Umbilical cord (tissue), 2 donors: ENCODE data around the gene SP7. TPM values are rescaled to one million over a fixed set of nuclear protein-coding genes. Genes with fewer than 3 reads are reported as not detected.
A peak's percentile ranks its signal among the peaks of the same experiment; 100 is the strongest.
"Not testable (repeated sequence)": the region's sequence is repeated elsewhere in the genome, so short reads cannot be mapped to it uniquely, and the experiment has no call there.

Experiments used
- DNase-seq: peaks from one replicate; pipeline ENCODE4 v3.0.0-alpha.2; 2015; ENCODE audit warnings: low spot score
- total RNA-seq: library from RNA; depleted of rRNA; stranded (reverse); fragments of >200 nt; gene quantifications from one replicate; pipeline ENCODE4 v1.2.3, GENCODE V29; 2014; ENCODE audit warnings: low replicate concordance; ENCODE audit not compliant: insufficient read depth

The SP7 gene
- total RNA-seq, 1 donor from 2014 or later = 0.24 TPM

DNA sequence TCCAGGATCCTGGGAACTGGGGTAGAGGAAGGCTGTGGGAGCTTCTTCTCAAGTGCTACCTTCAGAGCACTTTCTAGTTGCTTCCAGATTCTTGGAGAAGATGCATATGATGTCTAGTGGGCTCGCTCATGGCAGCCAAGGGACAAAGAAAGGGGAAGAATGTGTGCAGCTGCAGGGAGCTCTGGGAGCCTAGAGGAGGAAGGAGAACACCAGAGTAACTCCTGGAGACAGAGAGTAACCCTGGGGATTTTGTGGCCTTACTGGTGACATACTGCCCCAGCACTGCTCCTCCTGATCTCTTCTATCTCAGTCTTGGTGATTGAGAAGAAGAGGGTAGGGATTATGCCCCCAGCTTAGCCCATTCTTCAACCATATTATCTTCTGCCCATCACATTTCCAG is 10.3 kb upstream of the SP7 start:
- no peak for DNase-seq

DNA sequence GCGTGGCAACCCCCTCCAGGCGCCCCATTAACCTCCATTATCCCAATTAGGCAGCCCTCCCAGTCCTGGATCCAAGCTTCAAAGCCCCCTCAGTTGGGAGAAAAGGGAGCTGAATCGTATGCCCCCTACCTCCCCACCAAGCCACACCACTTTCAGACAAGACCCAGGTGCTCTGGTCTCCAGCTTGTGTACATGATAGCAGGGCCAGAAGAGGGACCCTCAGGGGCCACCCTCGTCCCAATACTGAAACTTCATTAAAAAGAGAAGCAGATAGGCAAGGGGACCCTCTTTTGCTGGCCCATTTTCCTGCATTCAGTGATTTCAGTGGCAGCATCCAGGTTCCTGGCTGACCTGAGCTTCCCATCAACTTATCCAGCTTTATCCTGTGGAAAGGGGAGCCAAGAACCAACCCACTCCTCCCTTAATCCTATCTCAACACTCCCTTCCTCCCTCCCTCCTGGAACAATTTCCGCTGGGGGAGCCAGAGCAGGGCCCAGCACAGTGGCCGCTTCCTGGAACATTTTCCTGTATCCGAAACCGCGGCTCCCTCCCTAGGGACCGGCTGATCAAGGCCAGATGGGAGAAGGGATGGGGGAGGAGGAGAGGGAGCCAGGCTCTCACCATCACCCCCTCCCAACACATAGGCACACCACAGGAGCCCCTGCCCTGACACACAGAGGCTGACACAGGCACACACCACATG is 9.5 kb upstream of the SP7 start:
- DNase-seq = peak; percentile 54

GRCh38 chr12:53344824-53345485 is 8.8 kb upstream of the SP7 start:
- peak; percentile 86 for DNase-seq

GRCh38 chr12:53344487-53344823 is 8.3 kb upstream of the SP7 start:
- no peak for DNase-seq

DNA sequence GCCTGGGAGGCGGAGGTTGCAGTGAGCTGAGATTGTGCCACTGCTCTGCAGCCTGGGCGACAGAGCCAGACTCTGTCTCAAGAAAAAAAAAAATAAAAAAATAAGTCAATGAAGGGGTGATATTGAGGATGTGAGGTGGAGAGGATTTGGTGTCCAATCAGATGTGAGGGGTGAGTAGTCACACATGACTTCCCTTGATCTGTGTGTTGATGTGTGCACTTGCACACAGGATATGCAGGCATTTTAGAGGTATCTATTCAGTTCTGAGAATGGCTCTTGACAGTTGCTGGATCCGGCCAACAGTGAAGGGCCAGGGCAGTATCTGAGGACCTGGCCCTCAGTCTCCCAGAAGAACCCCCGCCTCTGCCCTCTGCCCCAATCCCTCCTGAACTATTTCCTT is 7.8 kb upstream of the SP7 start:
- DNase-seq = no peak

GRCh38 chr12:53343449-53343848 is 7.3 kb upstream of the SP7 start:
- no peak for DNase-seq

GRCh38 chr12:53340398-53340797 is 4.2 kb upstream of the SP7 start:
- no peak for DNase-seq

GRCh38 chr12:53338916-53339315 is 2.8 kb upstream of the SP7 start:
- peak; percentile 92 for DNase-seq

- DNase-seq = no peak
Observed at GRCh38 chr12:53338017-53338416, 1.9 kb upstream of the SP7 start.

DNA sequence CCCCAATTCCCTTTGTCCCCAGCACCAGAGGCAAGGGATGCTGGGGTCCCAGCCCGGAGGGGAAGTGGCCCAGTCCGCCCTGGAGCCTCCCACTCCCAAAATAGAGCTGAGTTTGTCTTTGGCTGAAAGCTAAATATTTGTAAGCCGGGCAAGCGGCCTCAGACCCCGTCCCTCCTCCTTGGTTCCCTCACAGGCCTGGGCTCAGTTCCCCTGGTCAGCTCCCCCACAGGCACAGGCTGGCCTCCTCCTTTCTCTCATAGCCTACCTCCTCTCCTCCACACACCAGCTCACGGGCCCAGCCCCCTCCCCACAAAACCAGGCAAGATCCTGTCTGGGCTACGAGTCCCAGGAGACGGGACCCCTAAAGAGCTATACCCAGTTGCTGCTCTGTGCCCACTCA is 1.3 kb downstream of the SP7 start:
- DNase-seq = no peak

DNA sequence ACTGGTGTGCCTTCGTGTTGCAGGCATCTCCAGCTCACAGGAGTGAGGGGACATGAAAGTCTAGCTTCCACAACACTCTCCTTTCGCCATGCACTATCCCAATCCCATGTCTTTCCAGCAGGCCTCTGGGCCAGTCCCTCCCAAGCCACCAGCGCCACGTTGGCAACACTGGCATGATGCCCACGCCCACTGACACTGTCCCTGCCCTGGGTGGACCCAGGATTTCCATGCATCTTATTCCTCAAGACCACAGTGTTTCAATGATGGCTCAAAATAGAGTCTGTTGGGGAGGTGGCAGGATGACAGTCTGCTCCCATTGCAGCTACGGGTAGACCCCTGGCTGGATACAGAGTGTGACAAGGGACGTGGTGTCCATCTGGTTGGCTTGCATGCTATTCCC is 2.3 kb downstream of the SP7 start:
- no peak for DNase-seq

GRCh38 chr12:53333289-53333688 is 2.9 kb downstream of the SP7 start:
- DNase-seq = no peak

- DNase-seq = no peak
Observed at GRCh38 chr12:53332744-53333143, 3.4 kb downstream of the SP7 start.

DNA sequence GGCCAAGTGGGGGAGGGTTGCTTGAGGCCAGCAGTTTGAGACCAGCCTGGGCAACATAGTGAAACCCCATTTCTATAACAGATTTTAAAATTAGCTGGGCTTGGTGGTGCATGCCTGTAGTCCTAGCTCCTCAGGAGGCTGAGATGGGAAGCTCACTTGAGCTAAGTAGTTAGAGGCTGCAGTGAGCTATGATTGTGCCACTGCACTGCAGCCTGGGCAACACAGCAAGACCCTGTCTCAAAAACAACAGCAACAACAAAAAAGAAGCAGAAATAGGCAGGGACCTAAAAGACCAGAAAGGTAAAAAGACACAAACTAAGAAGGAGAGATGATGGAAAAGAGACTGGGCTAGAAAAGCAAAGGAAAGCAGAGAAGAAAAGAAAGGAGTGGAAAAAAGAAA is 3.8 kb downstream of the SP7 start:
- not testable (repeated sequence) for DNase-seq

DNA sequence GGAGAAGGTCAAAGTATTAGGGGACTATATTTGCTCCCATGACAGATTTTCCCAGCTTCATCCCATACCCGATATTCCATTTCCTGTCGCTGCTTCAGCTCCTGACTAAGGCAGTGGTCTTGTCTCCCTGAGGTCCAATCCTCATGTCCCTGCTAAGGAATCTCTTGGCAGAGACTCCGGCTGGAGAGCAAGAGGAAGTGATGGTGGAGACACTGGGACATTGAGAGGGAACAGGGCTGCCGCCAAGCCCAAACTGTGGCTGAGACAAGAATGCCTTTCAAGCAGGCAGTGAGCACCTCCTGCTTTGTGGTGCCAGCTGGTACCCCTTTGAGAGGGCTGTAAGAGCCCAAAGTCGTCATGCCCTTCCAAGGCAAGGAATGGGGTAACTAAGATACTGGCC is 5.5 kb downstream of the SP7 start:
- DNase-seq = no peak

GRCh38 chr12:53328043-53328435 is 8.1 kb downstream of the SP7 start:
- DNase-seq = no peak

GRCh38 chr12:53327435-53328042 is 8.6 kb downstream of the SP7 start:
- DNase-seq = peak; percentile 36

GRCh38 chr12:53326460-53327185 is 9.5 kb downstream of the SP7 start:
- DNase-seq = no peak

- peak; percentile 29 for DNase-seq
Observed at GRCh38 chr12:53325511-53326061, 10.6 kb downstream of the SP7 start.

GRCh38 chr12:53324779-53325510 is 11.2 kb downstream of the SP7 start:
- peak; percentile 96 for DNase-seq

DNA sequence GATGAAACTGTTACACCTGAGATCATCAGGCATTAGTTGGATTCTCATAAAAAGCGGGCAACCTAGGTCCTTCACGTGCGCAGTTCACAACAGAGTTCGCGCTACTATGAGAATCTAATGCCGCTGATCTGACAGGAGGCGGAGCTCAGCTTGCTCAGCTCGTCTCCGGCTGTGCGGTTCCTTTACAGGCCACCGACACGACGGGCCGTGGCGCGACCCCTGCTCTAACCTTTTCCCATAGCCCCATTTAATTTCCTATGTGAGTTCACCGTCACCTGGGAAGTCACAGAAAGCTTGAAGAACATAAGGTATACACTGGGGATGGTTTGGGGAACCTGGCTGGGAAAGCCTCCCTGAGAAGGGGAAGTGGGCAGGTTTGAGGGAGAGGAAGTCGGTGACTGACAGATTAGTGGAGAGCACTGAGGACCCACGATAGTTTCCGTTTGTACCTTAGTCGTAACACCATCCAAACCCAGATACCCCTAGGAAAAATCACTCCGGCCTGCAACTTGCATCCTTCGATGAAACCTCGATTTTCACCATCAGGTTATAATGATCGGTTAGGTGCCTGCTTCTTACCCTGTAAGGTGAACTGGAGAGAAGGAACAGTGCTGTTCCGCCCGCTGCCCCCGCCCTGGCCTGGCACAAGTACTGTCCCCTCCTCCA is 11.9 kb downstream of the SP7 start:
- peak; percentile 50 for DNase-seq
